GM19025 (cell line): ENCODE results near the gene ZNF169.
"Not testable (repeated sequence)": the region's sequence is repeated elsewhere in the genome, so short reads cannot be mapped to it uniquely, and the experiment has no call there.

Experiments used
- ATAC-seq: cut with Tn5 transposase; IDR thresholded peaks from one replicate; pipeline ENCODE4 v1.9.1; 2021; ENCODE audit warnings: mild to moderate bottlenecking, low read depth, moderate library complexity; ENCODE audit not compliant: unreplicated experiment

The ZNF169 gene

DNA sequence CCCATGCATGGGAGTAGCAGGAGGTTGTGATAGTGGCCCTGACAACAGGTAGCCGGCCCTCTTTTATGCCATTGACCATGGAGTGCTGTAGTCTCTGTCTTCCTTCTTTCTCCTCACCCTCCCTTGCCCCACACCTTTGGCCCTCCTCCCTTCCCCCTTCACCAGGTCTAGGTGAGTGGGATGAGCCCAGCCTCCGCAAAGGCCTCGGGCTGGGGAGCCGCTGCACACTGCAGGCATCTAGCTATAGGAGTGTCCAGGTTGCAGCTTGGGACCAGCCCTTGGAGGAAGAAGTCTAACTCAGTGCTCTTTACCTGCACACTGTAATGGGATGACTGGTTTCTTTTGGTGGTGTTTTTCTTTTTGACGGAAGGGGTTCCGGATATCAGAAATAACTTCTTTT, 81.7 kb downstream of the ZNF169 start:
- ATAC-seq: not testable (repeated sequence)

GRCh38 chr9:94341703-94342102, 82.6 kb downstream of the ZNF169 start:
- not testable (repeated sequence) for ATAC-seq

GRCh38 chr9:94347451-94347850, 88.4 kb downstream of the ZNF169 start:
- ATAC-seq: not testable (repeated sequence)

DNA sequence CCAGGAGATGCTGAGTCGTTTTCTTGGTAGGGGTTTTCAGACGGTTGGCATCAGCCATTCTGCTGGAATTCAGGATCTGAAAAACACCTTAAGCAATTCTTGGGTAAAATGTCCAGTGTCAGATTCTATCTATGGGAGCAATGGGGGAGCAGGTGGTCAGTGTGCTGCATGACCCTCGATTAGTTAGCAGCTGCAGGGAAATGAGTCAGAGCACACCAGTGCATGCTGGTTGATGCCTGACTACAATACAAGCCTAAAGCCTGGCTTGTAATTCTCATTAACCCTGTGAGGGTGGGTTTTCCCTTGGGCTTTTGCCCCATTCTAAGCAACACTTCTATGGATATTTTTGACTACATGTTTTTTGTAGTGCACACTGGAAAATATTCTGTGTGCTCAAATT, 89.7 kb downstream of the ZNF169 start:
- not testable (repeated sequence) for ATAC-seq
